Dendritic cell treated with granulocyte-macrophage colony-stimulating factor and Interleukin-4, amounts not matched to agents 40 ng/mL and 50 ng/mL, for 4 days (primary cell): ENCODE results near the gene RASA4B.
"Not testable (repeated sequence)": the region's sequence is repeated elsewhere in the genome, so short reads cannot be mapped to it uniquely, and the experiment has no call there.

Experiments
- H3K27ac Mint-ChIP-seq: one replicate; pipeline ENCODE4 v1.8.0; 2022; ENCODE audit warnings: mild to moderate bottlenecking, mixed read lengths
- H3K27me3 Mint-ChIP-seq: one replicate; pipeline ENCODE4 v1.8.0; 2022; ENCODE audit warnings: mild to moderate bottlenecking, mixed read lengths
- H3K36me3 Mint-ChIP-seq: one replicate; pipeline ENCODE4 v1.8.0; 2022; ENCODE audit warnings: low read depth, mixed read lengths
- H3K4me1 Mint-ChIP-seq: one replicate; pipeline ENCODE4 v1.8.0; 2022; ENCODE audit warnings: low read depth, mixed read lengths
- H3K4me3 Mint-ChIP-seq: one replicate; pipeline ENCODE4 v1.8.0; 2022; ENCODE audit warnings: mild to moderate bottlenecking, moderate library complexity, mixed read lengths
- H3K9me3 Mint-ChIP-seq: one replicate; pipeline ENCODE4 v1.8.0; 2022; ENCODE audit warnings: mixed read lengths
- intact Hi-C: fragments of 100-400 bp; cut with micrococcal nuclease; formaldehyde crosslinking; loops from one replicate; pipeline ENCODE4 v1.15.0; 2022

The RASA4B gene

DNA sequence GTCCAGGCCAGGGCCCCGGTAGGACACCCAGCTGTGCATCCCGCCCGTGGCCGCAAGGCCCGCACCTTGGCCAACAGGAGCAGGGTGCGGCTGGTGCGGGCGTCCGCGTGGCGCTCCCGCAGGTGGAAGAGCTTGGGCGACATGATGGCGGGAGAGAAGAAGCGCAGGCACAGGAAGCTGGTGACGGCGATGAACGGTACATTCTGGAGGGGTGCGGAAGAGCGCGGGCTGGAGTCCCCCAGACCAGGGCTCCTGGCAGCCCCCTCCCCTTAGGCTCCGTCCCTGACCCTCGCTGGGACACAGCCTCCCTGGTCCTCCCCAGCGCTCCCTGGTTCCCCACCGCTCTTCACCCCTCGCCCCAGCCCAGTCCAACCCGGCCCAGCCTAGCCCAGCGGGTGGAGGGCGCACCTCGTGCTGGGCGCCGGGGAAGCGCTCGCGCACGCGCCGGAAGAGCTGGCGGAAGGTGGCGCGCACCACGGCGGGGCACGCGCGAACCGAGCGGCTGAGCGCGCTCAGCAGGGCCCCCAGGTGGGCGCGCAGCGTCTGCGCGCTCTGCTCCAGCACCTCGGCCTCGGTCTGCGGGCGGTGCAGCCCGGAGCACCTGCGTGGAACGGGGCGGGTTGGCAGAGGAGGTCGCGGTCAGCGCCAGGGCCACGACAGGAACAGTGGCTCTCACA, 23.0 kb downstream of the RASA4B start:
- H3K4me1 Mint-ChIP-seq, intact Hi-C loops, H3K27me3 Mint-ChIP-seq, H3K36me3 Mint-ChIP-seq, H3K9me3 Mint-ChIP-seq, H3K4me3 Mint-ChIP-seq, H3K27ac Mint-ChIP-seq: not testable (repeated sequence)

- intact Hi-C loops, H3K9me3 Mint-ChIP-seq, H3K4me1 Mint-ChIP-seq, H3K4me3 Mint-ChIP-seq, H3K27ac Mint-ChIP-seq, H3K36me3 Mint-ChIP-seq, H3K27me3 Mint-ChIP-seq: not testable (repeated sequence)
Observed at GRCh38 chr7:102494026-102494425, 23.6 kb downstream of the RASA4B start.

DNA sequence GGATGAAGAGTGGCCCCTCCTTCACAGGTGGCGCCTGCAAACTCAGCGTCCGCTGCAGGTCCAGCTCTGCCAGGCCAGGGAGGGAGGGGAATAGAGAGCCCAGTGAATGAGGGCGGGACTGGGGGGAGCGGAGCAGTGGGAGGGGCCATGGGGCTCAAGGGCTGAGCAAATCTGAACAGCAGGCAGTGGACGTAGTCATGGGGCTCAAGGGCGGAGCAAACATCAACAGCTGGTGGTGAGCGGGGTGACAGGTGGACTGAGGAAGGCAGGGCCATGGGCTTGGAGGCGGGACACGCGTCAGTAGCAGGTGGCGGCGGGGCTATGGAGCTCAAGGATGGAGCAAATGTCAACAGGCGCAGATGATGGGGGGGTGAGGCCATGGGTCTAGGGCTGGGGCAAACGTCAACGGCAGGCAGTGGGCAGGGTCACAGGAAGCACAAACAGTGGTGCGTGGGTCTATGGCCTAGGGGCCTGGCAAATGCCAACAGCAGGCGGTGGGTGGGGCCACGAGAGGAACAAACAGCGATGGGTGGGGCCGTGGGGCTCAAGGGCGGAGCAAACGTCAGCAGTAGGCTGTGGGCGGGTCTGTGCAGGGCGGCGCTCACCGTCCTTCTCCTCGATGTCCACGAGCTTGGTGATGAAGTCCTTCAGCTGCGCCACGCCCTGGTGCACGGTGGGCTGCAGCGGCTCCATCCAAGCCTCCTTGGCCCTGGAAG, 24.2 kb downstream of the RASA4B start:
- H3K4me3 Mint-ChIP-seq, H3K36me3 Mint-ChIP-seq, H3K27me3 Mint-ChIP-seq, H3K27ac Mint-ChIP-seq, H3K9me3 Mint-ChIP-seq, H3K4me1 Mint-ChIP-seq, intact Hi-C loops: not testable (repeated sequence)

DNA sequence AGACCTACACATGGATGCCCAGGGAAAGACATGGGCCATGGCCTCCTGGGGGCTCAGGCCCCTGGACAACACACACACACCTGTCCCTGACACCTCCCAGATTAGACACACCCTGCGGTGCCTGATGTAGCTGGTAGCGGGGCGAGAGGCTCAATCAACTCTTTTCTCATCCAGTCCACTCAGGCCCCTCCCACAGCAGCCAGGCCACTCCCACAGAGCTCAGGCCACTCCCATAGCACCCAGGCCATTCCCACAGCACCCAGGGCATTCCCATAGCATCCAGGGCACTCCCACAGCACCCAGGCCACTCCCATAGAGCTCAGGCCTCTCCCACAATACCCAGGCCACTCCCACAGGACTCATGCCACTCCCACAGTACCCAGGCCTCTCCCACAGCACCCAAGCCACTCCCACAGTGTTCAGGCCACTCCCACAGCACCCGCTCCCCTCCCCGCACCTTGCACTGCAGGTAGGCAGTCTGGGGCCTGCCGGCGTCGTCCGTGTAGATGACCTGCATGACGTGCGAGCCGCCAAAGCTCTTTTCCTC, 27.0 kb downstream of the RASA4B start:
- H3K4me1 Mint-ChIP-seq, H3K27ac Mint-ChIP-seq, H3K36me3 Mint-ChIP-seq, H3K27me3 Mint-ChIP-seq, intact Hi-C loops, H3K4me3 Mint-ChIP-seq, H3K9me3 Mint-ChIP-seq: not testable (repeated sequence)

DNA sequence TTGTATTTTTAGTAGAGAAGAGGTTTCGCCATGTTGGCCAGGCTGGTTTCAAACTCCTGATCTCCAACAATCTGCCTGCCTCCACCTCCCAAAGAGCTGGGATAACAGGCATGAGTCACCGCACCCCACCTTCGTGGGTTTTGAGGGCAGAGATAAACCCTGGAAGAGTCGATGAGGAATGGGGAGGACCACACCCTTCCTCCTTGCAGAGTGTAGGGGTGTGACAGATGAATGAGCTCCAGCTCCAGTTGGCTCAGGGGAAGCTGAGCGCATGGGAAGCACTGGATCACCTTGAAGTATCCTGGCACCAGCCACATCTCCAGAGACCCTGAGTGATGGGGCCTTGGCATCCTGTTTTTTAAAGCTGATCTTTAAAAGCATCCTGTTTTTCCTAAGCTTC, 33.3 kb downstream of the RASA4B start:
- H3K9me3 Mint-ChIP-seq, H3K27ac Mint-ChIP-seq, H3K4me3 Mint-ChIP-seq, H3K27me3 Mint-ChIP-seq, H3K4me1 Mint-ChIP-seq, intact Hi-C loops, H3K36me3 Mint-ChIP-seq: not testable (repeated sequence)

- H3K9me3 Mint-ChIP-seq, H3K36me3 Mint-ChIP-seq, H3K4me3 Mint-ChIP-seq, intact Hi-C loops, H3K4me1 Mint-ChIP-seq, H3K27ac Mint-ChIP-seq, H3K27me3 Mint-ChIP-seq: not testable (repeated sequence)
Observed at GRCh38 chr7:102481962-102482361, 35.6 kb downstream of the RASA4B start.

DNA sequence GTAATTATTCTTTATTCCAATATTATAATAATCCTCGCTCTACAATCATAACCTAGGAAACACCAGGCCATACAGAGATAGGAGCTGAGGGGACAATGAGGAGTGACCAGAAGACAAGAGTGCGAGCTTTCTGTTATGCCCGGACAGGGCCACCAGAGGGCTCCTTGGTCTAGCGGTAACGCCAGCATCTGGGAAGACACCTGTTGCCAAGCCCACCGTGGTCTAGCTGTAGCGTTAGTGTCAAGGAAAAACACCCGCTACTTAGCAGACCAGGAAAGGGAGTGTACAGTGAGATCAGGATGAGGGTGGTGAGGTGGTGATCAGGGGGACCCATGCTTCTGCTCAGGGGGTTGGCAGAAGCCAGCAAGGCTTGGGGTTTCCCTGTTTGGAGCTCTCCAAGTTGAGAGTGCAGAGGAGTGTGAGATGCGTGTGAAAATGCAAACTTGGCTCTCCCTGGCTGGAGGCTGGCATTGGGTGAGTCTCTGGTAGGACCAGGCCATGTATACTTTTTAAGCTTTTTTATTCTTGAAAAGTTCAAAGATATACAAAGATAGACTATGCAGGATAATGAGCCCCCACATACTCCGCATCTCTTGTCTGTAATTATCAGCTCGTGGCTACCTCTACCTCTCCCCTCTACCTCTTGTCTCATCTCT, 37.5 kb downstream of the RASA4B start:
- H3K4me3 Mint-ChIP-seq, intact Hi-C loops, H3K36me3 Mint-ChIP-seq, H3K27me3 Mint-ChIP-seq, H3K4me1 Mint-ChIP-seq, H3K9me3 Mint-ChIP-seq: not testable (repeated sequence)
- peak overlapping the region; percentile 50 for H3K27ac Mint-ChIP-seq

DNA sequence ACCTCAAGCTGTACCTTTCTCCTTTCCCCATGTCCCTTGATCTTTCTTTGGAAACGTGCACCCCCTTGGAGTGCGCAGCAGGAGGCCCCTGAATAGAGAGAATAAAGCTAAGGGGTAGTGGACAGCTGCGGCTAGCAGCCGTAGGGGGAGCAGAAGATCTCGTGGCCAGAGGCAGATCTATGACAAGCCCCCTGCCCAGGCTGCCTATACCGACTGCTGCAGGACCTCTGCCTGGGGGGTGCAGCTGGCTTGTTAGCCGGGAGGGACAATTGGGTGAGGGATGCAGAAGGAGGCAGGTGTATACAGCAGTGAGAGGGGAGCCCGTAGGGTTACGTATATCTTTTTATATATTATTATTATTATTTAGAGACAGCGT, 38.4 kb downstream of the RASA4B start:
- H3K27me3 Mint-ChIP-seq, H3K4me1 Mint-ChIP-seq, H3K4me3 Mint-ChIP-seq, H3K27ac Mint-ChIP-seq, H3K9me3 Mint-ChIP-seq, intact Hi-C loops, H3K36me3 Mint-ChIP-seq: not testable (repeated sequence)

- H3K27me3 Mint-ChIP-seq, intact Hi-C loops, H3K4me1 Mint-ChIP-seq, H3K9me3 Mint-ChIP-seq, H3K36me3 Mint-ChIP-seq: not testable (repeated sequence)
- H3K27ac Mint-ChIP-seq, result peak within 1 kb of the TSS; percentile 83
- peak within 1 kb of the TSS; percentile 86 for H3K4me3 Mint-ChIP-seq
Observed at GRCh38 chr7:102478314-102479208, 39.0 kb downstream of the RASA4B start, which contains the start of gene POLR2J. Gene POLR2J, minus strand, starts transcription at chr7:102478922. Its CDS starts 62 bp downstream, at chr7:102478860.

DNA sequence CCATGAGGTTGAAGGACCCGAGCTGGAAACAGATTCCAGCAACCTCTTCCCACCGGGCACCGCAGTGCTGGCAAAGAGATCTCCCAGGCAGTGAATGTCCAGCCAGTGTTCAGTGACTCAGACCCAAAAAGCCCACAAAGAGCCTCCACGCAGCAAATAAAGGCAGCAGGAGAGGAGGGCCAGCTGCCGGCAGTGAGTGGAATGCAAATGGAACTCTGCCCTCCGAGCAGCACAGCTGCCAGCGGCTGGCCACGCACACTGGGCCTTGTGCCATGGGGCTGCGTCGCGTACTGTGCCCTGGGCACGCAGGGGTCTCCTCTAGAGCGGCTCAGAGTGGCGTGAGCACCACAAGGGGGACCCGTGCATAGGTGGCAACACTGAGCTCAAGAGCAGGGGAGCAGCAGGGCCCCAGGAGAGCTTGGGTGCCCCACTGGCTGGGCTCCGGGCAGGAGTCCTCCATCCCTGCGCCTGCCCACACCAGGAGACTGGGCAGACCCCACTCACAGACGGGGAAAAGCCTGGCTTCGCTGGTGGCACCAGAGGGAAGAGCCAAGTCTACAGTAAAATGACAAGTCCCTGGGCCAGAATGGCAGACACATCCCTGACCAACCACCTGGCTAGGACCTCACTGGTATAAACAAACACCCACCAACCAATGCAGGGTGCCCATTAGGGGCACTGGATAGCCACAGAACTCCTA, 42.7 kb downstream of the RASA4B start:
- H3K9me3 Mint-ChIP-seq, H3K27me3 Mint-ChIP-seq, H3K27ac Mint-ChIP-seq, H3K4me3 Mint-ChIP-seq, H3K4me1 Mint-ChIP-seq, intact Hi-C loops: not testable (repeated sequence)
- H3K36me3 Mint-ChIP-seq, result peaks cover 33% of the 10 kb centered on the region

DNA sequence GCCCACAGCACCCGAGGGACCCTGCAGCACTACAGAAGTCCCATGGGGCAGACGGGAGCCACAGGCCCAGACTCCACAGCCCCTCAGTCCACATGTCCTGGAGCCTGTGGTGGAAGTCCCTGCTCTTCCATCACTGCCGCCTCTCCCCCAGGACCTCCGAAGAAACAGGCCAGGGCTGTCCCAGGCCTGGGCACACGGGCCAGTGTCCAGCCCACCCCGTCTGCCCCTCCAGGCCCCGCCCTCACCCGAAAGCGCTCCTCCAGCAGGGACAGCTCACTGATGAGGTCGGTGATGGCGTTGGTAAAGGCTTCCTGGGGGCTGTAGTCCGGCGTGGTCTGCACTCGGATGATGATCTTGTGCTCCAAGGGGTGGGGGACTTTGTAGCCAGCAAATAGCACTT, 43.5 kb downstream of the RASA4B start:
- peaks cover 35% of the 10 kb centered on the region for H3K36me3 Mint-ChIP-seq
- H3K27ac Mint-ChIP-seq, H3K9me3 Mint-ChIP-seq, H3K27me3 Mint-ChIP-seq, H3K4me1 Mint-ChIP-seq, H3K4me3 Mint-ChIP-seq, intact Hi-C loops: not testable (repeated sequence)

- H3K27ac Mint-ChIP-seq, result no peak overlapping the region
- H3K9me3 Mint-ChIP-seq, result no peaks in the 10 kb centered on the region
- no peak overlapping the region for H3K4me3 Mint-ChIP-seq
- H3K36me3 Mint-ChIP-seq, result peaks cover 42% of the 10 kb centered on the region
- intact Hi-C loops, result no loop called here
- H3K27me3 Mint-ChIP-seq, result no peaks in the 10 kb centered on the region
- peaks cover 5% of the 10 kb centered on the region for H3K4me1 Mint-ChIP-seq
Observed at GRCh38 chr7:102473271-102473991, 44.1 kb downstream of the RASA4B start.
